Effector memory CD4-positive, alpha-beta T cell (primary cell): Measurements from ENCODE around the gene SYNM.

Experiments
- DNase-seq, 3 donors: peaks; one replicate each; pipeline ENCODE4 v3.0.0-alpha.2; 2020
- H3K27ac ChIP-seq: 2 replicates; pipeline ENCODE4 v1.7.0; 2013; ENCODE audit warnings: mild to moderate bottlenecking, low read length, moderate library complexity; ENCODE audit not compliant: insufficient read depth, poor library complexity, severe bottlenecking
- H3K27me3 ChIP-seq: replicated peaks from 2 replicates; pipeline ENCODE4 v1.7.0; 2013; ENCODE audit warnings: mild to moderate bottlenecking, low read length; ENCODE audit not compliant: insufficient read depth, control insufficient read depth, poor library complexity, severe bottlenecking
- H3K36me3 ChIP-seq: 2 replicates; pipeline ENCODE4 v1.7.0; 2013; ENCODE audit warnings: mild to moderate bottlenecking, low read length, moderate library complexity; ENCODE audit not compliant: control insufficient read depth, insufficient read depth
- H3K4me1 ChIP-seq: 2 replicates; pipeline ENCODE4 v1.7.0; 2013; ENCODE audit warnings: low read length, mild to moderate bottlenecking; ENCODE audit not compliant: control insufficient read depth, insufficient read depth, poor library complexity, severe bottlenecking
- H3K4me3 ChIP-seq: 2 replicates; pipeline ENCODE4 v1.7.0; 2013; ENCODE audit warnings: low read length, low read depth, mild to moderate bottlenecking; ENCODE audit not compliant: insufficient read depth, poor library complexity, severe bottlenecking
- H3K9me3 ChIP-seq: 2 replicates; pipeline ENCODE4 v1.7.0; 2013; ENCODE audit warnings: mild to moderate bottlenecking, low read length, moderate library complexity; ENCODE audit not compliant: control insufficient read depth

SYNM gene

GRCh38 chr15:99142562-99142961, 37.7 kb downstream of the SYNM start:
- Histone ChIP-seq H3K27ac (no peak overlapping the region), H3K4me3 (no peak overlapping the region), H3K9me3 (no peaks in the 10 kb centered on the region), H3K36me3 (no peaks in the 10 kb centered on the region), H3K4me1 (no peaks in the 10 kb centered on the region), H3K27me3 (no peaks in the 10 kb centered on the region)
- no peak for DNase-seq

GRCh38 chr15:99143242-99143641, 38.4 kb downstream of the SYNM start:
- DNase-seq, result no peak
- no peaks in the 10 kb centered on the region for H3K4me1 ChIP-seq
- no peak overlapping the region for H3K27ac ChIP-seq
- no peak overlapping the region for H3K4me3 ChIP-seq
- no peaks in the 10 kb centered on the region for H3K9me3 ChIP-seq
- no peaks in the 10 kb centered on the region for H3K27me3 ChIP-seq
- no peaks in the 10 kb centered on the region for H3K36me3 ChIP-seq

- H3K27me3 ChIP-seq, result no peaks in the 10 kb centered on the region
- no peaks in the 10 kb centered on the region for H3K4me1 ChIP-seq
- no peaks in the 10 kb centered on the region for H3K36me3 ChIP-seq
- no peak overlapping the region for H3K4me3 ChIP-seq
- DNase-seq, result no peak
- no peak overlapping the region for H3K27ac ChIP-seq
- no peaks in the 10 kb centered on the region for H3K9me3 ChIP-seq
Measured at GRCh38 chr15:99143655-99144610, 39.1 kb downstream of the SYNM start.

GRCh38 chr15:99145005-99145404, 40.1 kb downstream of the SYNM start:
- Histone ChIP-seq H3K27ac (no peak overlapping the region), H3K4me3 (no peak overlapping the region), H3K27me3 (no peaks in the 10 kb centered on the region), H3K9me3 (no peaks in the 10 kb centered on the region), H3K4me1 (no peaks in the 10 kb centered on the region), H3K36me3 (no peaks in the 10 kb centered on the region)
- no peak for DNase-seq

- Histone ChIP-seq H3K27me3 (no peaks in the 10 kb centered on the region), H3K9me3 (no peaks in the 10 kb centered on the region), H3K36me3 (no peaks in the 10 kb centered on the region), H3K4me1 (no peaks in the 10 kb centered on the region), H3K27ac (no peak overlapping the region), H3K4me3 (no peak overlapping the region)
- DNase-seq, result no peak
Measured at GRCh38 chr15:99145778-99146177, 40.9 kb downstream of the SYNM start.

GRCh38 chr15:99146661-99147060, 41.8 kb downstream of the SYNM start:
- Histone ChIP-seq H3K4me3 (no peak overlapping the region), H3K27ac (no peak overlapping the region)

GRCh38 chr15:99148851-99149276, 44.0 kb downstream of the SYNM start:
- Histone ChIP-seq H3K4me1 (no peaks in the 10 kb centered on the region), H3K4me3 (no peak overlapping the region), H3K36me3 (no peaks in the 10 kb centered on the region), H3K27ac (no peak overlapping the region), H3K27me3 (no peaks in the 10 kb centered on the region), H3K9me3 (no peaks in the 10 kb centered on the region)
- DNase-seq, result no peak

More at GRCh38 chr15:99146661-99147060, 41.8 kb downstream of the SYNM start:
- no peak for DNase-seq
- Histone ChIP-seq H3K4me1 (no peaks in the 10 kb centered on the region), H3K36me3 (no peaks in the 10 kb centered on the region), H3K27me3 (no peaks in the 10 kb centered on the region), H3K9me3 (no peaks in the 10 kb centered on the region)

- Histone ChIP-seq H3K4me1 (no peaks in the 10 kb centered on the region), H3K27ac (no peak overlapping the region), H3K36me3 (no peaks in the 10 kb centered on the region)
Measured at GRCh38 chr15:99149366-99149765, 44.5 kb downstream of the SYNM start.

GRCh38 chr15:99151156-99151555, 46.3 kb downstream of the SYNM start:
- no peaks in the 10 kb centered on the region for H3K9me3 ChIP-seq
- DNase-seq, result no peak
- H3K4me1 ChIP-seq, result no peaks in the 10 kb centered on the region
- no peak overlapping the region for H3K27ac ChIP-seq
- no peaks in the 10 kb centered on the region for H3K27me3 ChIP-seq
- H3K4me3 ChIP-seq, result no peak overlapping the region
- no peaks in the 10 kb centered on the region for H3K36me3 ChIP-seq

More at GRCh38 chr15:99149366-99149765, 44.5 kb downstream of the SYNM start:
- Histone ChIP-seq H3K9me3 (no peaks in the 10 kb centered on the region), H3K27me3 (no peaks in the 10 kb centered on the region), H3K4me3 (no peak overlapping the region)
- DNase-seq, result no peak

- no peaks in the 10 kb centered on the region for H3K36me3 ChIP-seq
- H3K9me3 ChIP-seq, result no peaks in the 10 kb centered on the region
- no peak for DNase-seq
- H3K27ac ChIP-seq, result no peak overlapping the region
- H3K4me1 ChIP-seq, result no peaks in the 10 kb centered on the region
- H3K4me3 ChIP-seq, result no peak overlapping the region
- no peaks in the 10 kb centered on the region for H3K27me3 ChIP-seq
Measured at GRCh38 chr15:99153026-99153535, 48.2 kb downstream of the SYNM start.
